HepG2 (cell line): ENCODE data around the gene GEMIN2. TPM values are rescaled to one million over a fixed set of nuclear protein-coding genes. Genes with fewer than 3 reads are reported as not detected.

Source experiments
- ATF5 ChIP-seq: sonication (generic); formaldehyde crosslinking; IDR thresholded peaks from 2 replicates; pipeline ENCODE4 v1.4.0; 2020; ENCODE audit warnings: mild to moderate bottlenecking, low read depth, missing genetic modification reagents
- ATF7-NPFF ChIP-seq: sonication (generic); formaldehyde crosslinking; IDR thresholded peaks from 2 replicates; pipeline ENCODE4 v1.8.1; 2023; ENCODE audit warnings: mild to moderate bottlenecking, low read depth, missing genetic modification reagents, moderate library complexity
- CBFB ChIP-seq: sonication (generic); formaldehyde crosslinking; IDR thresholded peaks from 2 replicates; pipeline ENCODE4 v1.4.0; 2020; ENCODE audit warnings: missing genetic modification reagents
- ELF4 ChIP-seq: sonication (generic); formaldehyde crosslinking; IDR thresholded peaks from 2 replicates; pipeline ENCODE4 v1.5.0; 2020; ENCODE audit warnings: missing genetic modification reagents, mild to moderate bottlenecking, moderate library complexity, borderline replicate concordance
- HNRNPLL ChIP-seq: fragments of 200-400 bp; formaldehyde crosslinking; IDR thresholded peaks from 2 replicates; pipeline ENCODE4 v1.6.1; 2017; ENCODE audit warnings: mild to moderate bottlenecking, low read depth, low read length; ENCODE audit not compliant: poor library complexity, severe bottlenecking
- HOXA3 ChIP-seq: sonication (generic); formaldehyde crosslinking; IDR thresholded peaks from 2 replicates; pipeline ENCODE4 v1.5.0; 2020; ENCODE audit warnings: missing genetic modification reagents
- MIER2 ChIP-seq: IDR thresholded peaks from 2 replicates; pipeline ENCODE4 v1.6.1; 2016; ENCODE audit warnings: missing biosample characterization, missing genetic modification reagents
- MIXL1 ChIP-seq: IDR thresholded peaks from 2 replicates; pipeline ENCODE4 v1.6.1; 2016
- MLLT10 ChIP-seq: sonication (generic); formaldehyde crosslinking; IDR thresholded peaks from 2 replicates; pipeline ENCODE4 v1.4.0; 2020; ENCODE audit warnings: missing genetic modification reagents
- RFXANK ChIP-seq: IDR thresholded peaks from 2 replicates; pipeline ENCODE4 v1.6.1; 2016
- TERF1 ChIP-seq: sonication (generic); formaldehyde crosslinking; IDR thresholded peaks from 2 replicates; pipeline ENCODE4 v1.8.0; 2022; ENCODE audit warnings: mild to moderate bottlenecking, missing genetic modification reagents, moderate library complexity
- ZBTB14 ChIP-seq: sonication (generic); formaldehyde crosslinking; IDR thresholded peaks from 2 replicates; pipeline ENCODE4 v1.4.0; 2020; ENCODE audit warnings: missing genetic modification reagents
- ZBTB20 ChIP-seq: sonication (generic); formaldehyde crosslinking; IDR thresholded peaks from 2 replicates; pipeline ENCODE4 v1.8.1; 2023; ENCODE audit warnings: missing genetic modification reagents, low read depth, mild to moderate bottlenecking, borderline replicate concordance
- ZBTB4 ChIP-seq: sonication (generic); formaldehyde crosslinking; IDR thresholded peaks from 2 replicates; pipeline ENCODE4 v1.4.0; 2020; ENCODE audit warnings: missing genetic modification reagents, mild to moderate bottlenecking, borderline replicate concordance
- ZKSCAN5 ChIP-seq: sonication (generic); formaldehyde crosslinking; IDR thresholded peaks from 2 replicates; pipeline ENCODE4 v1.5.1; 2020; ENCODE audit warnings: mild to moderate bottlenecking, missing genetic modification reagents
- ZNF232 ChIP-seq: sonication (generic); formaldehyde crosslinking; IDR thresholded peaks from 2 replicates; pipeline ENCODE4 v1.4.0; 2020; ENCODE audit warnings: missing genetic modification reagents, borderline replicate concordance
- ZNF414 ChIP-seq: sonication (generic); formaldehyde crosslinking; IDR thresholded peaks from 2 replicates; pipeline ENCODE4 v1.5.0; 2020; ENCODE audit warnings: missing genetic modification reagents
- ZNF513 ChIP-seq: sonication (generic); formaldehyde crosslinking; conservative IDR thresholded peaks from 2 replicates; pipeline ENCODE4 v1.5.0; 2020; ENCODE audit warnings: missing genetic modification reagents
- ZNF558 ChIP-seq: sonication (generic); formaldehyde crosslinking; IDR thresholded peaks from 2 replicates; pipeline ENCODE4 v1.9.0; 2022; ENCODE audit warnings: mild to moderate bottlenecking, missing genetic modification reagents, borderline replicate concordance
- ZNF607 ChIP-seq: sonication (generic); formaldehyde crosslinking; IDR thresholded peaks from 2 replicates; pipeline ENCODE4 v1.5.1; 2020; ENCODE audit warnings: missing genetic modification reagents, mild to moderate bottlenecking, borderline replicate concordance
- polyA plus RNA-seq, 8 experiments: library from polyadenylated mRNA; depleted of rRNA in 3 of 8; stranded (reverse) in 7 of 8; unstranded in 1 of 8; fragments of >200 nt; fragmentation: Illumina TruSeq in 4 of 8; extraction: Trizol in 4 of 8; gene quantifications; 2 replicates each; pipeline versions ENCODE4 v1.2.1 to v1.2.3, GENCODE V29; 2011 to 2016; ENCODE audit warnings: low read depth in 4 of 8, missing spikeins in 1 of 8, mixed read lengths in 1 of 8; ENCODE audit not compliant: insufficient read depth in 1 of 8
- total RNA-seq, 5 experiments: library from RNA; depleted of rRNA; stranded (reverse); fragments of >200 nt; fragmentation: Illumina TruSeq; extraction: Trizol; gene quantifications; 2 replicates each; pipeline ENCODE4 v1.2.3, GENCODE V29; 2016; ENCODE audit warnings: low read depth in 1 of 5

The GEMIN2 gene
- total and polyA plus RNA-seq, 2 of the 13 experiments (the other 11 are each of a cell fraction or from before 2014, with no cell fraction given): 54.8 to 110 TPM

- TF ChIP-seq ZBTB4 (CRISPR knock-in tag) (peak; percentile 97), ZBTB14 (no peak; the same call in 1 of the 2 replicates), ZKSCAN5 (no peak), ATF5 (peak; percentile 96), ZNF232 (CRISPR knock-in tag) (peak; percentile 99), RFXANK (CRISPR knock-in tag) (no peak; the same call in 1 of the 2 replicates), MLLT10 (CRISPR knock-in tag) (no peak), HOXA3 (CRISPR knock-in tag) (peak; percentile 91; the same call in 1 of the 2 replicates), ELF4 (CRISPR knock-in tag) (peak; percentile 93), ZNF607 (CRISPR knock-in tag) (peak; percentile 94), TERF1 (CRISPR knock-in tag) (no peak), CBFB (peak; percentile 74; the same call in 1 of the 2 replicates), ZBTB20 (CRISPR knock-in tag) (peak; percentile 96), ATF7-NPFF (CRISPR knock-in tag) (peak; percentile 98), HNRNPLL (peak; percentile 97), MIXL1 (CRISPR knock-in tag) (peak; percentile 80), ZNF513 (CRISPR knock-in tag) (peak; percentile 91; the same call in 1 of the 2 replicates), ZNF414 (peak; percentile 91; the same call in 1 of the 2 replicates), ZNF558 (CRISPR knock-in tag) (no peak), MIER2 (CRISPR knock-in tag) (peak; percentile 77)
Observed at GRCh38 chr14:39114073-39114838, at the start of gene GEMIN2 (continued).
